Astrocyte (in vitro differentiated cells and primary cell): ENCODE measurements around the gene PTPN14.

ENCODE experiments used
- EZH2 ChIP-seq: IDR thresholded peaks from 2 replicates; pipeline ENCODE4 v1.6.1; 2012; ENCODE audit warnings: mild to moderate bottlenecking, low read length, inconsistent platforms; ENCODE audit not compliant: insufficient read depth
- TF ChIP-seq, protein P1 (sequence below): IDR thresholded peaks from 2 replicates; pipeline ENCODE4 v1.5.1; 2011; ENCODE audit warnings: low read depth, mild to moderate bottlenecking, inconsistent platforms, low read length, moderate library complexity; ENCODE audit not compliant: insufficient read depth

DNA sequence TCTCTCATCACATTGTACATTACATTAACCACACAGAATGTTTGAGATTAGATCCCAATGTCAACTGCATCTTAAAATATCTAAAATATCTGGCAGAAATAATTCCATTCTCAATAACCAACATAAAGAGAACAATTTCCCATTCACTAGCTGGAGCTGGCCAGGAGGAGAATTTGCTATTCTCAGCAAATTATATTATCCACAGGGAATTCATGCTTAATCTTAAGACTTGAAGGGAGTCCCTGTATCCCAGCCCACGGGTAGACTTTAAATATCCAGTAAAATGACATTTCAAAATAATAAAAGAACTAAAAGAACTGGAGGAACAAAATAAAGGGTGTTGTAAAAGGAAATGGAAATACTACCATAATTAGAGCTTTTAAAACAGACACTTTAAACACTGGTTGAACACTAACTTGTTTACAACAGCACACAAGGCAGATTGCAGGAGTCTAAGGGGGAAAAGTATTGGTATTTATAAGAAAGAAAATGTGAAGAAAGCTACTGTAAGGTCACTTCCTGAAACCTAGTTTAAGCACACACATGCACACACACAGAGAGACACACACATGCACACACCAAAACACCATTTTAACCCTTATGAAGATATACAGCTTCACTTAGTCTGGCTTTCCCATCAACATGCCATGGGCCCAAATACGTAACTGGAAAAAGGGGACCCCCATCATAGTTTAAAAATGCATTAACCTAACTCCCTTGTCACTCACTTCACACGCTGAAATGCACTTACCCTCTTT lies 107.0 kb downstream of the PTPN14 start:
- TF ChIP-seq, protein P1, sequence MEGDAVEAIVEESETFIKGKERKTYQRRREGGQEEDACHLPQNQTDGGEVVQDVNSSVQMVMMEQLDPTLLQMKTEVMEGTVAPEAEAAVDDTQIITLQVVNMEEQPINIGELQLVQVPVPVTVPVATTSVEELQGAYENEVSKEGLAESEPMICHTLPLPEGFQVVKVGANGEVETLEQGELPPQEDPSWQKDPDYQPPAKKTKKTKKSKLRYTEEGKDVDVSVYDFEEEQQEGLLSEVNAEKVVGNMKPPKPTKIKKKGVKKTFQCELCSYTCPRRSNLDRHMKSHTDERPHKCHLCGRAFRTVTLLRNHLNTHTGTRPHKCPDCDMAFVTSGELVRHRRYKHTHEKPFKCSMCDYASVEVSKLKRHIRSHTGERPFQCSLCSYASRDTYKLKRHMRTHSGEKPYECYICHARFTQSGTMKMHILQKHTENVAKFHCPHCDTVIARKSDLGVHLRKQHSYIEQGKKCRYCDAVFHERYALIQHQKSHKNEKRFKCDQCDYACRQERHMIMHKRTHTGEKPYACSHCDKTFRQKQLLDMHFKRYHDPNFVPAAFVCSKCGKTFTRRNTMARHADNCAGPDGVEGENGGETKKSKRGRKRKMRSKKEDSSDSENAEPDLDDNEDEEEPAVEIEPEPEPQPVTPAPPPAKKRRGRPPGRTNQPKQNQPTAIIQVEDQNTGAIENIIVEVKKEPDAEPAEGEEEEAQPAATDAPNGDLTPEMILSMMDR: no peak
- TF ChIP-seq EZH2: no peak
